Heart right ventricle (tissue), 16 donors: ENCODE results near the gene SFTPA2. TPM values are rescaled to one million over a fixed set of nuclear protein-coding genes. Genes with fewer than 3 reads are reported as not detected.

Experiments used
- ATAC-seq, 8 donors: fragments of 200-7000 bp; cut with Tn5 transposase; one replicate each; pipeline ENCODE4 v1.9.1; 2020; ENCODE audit warnings: mild to moderate bottlenecking in 8 of 8, moderate library complexity in 8 of 8, moderate number of reproducible peaks in 1 of 8
- DNase-seq, 2 donors: peaks; one replicate each; pipeline ENCODE4 v3.0.0-alpha.2; 2020
- H3K27ac ChIP-seq, 10 donors: fragments of 200-600 bp; sonication (generic) in 2 of 10; one replicate each; pipeline versions ENCODE4 v1.5.0 to v1.8.0; 2020 to 2022; ENCODE audit warnings: mild to moderate bottlenecking in 3 of 10
- H3K27me3 ChIP-seq, 7 donors: fragments of 200-600 bp; one replicate each; pipeline ENCODE4 v1.8.0; 2021 to 2022; ENCODE audit warnings: mild to moderate bottlenecking in 2 of 7
- H3K36me3 ChIP-seq, 9 donors: fragments of 200-600 bp; sonication (generic) in 1 of 9; one replicate each; pipeline versions ENCODE4 v1.5.0 to v1.8.0; 2020 to 2022; ENCODE audit warnings: mild to moderate bottlenecking in 2 of 9
- H3K4me1 ChIP-seq, 9 donors: fragments of 200-600 bp; sonication (generic) in 1 of 9; one replicate each; pipeline versions ENCODE4 v1.5.0 to v1.8.0; 2020 to 2022; ENCODE audit warnings: mild to moderate bottlenecking in 4 of 9
- H3K4me3 ChIP-seq, 10 donors: fragments of 200-600 bp; sonication (generic) in 2 of 10; one replicate each; pipeline versions ENCODE4 v1.5.0 to v1.8.0; 2020 to 2022; ENCODE audit warnings: mild to moderate bottlenecking in 7 of 10, moderate library complexity in 2 of 10
- H3K9me3 ChIP-seq, 11 donors: fragments of 200-600 bp in 10 of 11; sonication (generic) in 2 of 11; one replicate each; pipeline versions ENCODE4 v1.5.0 to v1.8.0; 2013 to 2022; ENCODE audit warnings: mild to moderate bottlenecking in 2 of 11, control low read depth in 1 of 11, moderate library complexity in 1 of 11
- CTCF ChIP-seq, 9 donors: fragments of 200-600 bp; sonication (generic) in 2 of 9; IDR thresholded peaks; one replicate each; pipeline versions ENCODE4 v1.5.0 to v1.8.0; 2021 to 2022; ENCODE audit warnings: antibody characterized with exemption in 9 of 9, mild to moderate bottlenecking in 5 of 9, moderate library complexity in 1 of 9
- WGBS, 2 donors: extraction: QIAGEN DNeasy Blood & Tissue Kit; methylation state at CpG; one replicate each; pipeline ENCODE4 v1.1.7; 2013; ENCODE audit warnings: inconsistent platforms in 1 of 2; 5-methylcytosine and 5-hydroxymethylcytosine counted together
- intact Hi-C, 10 donors: fragments of 100-400 bp; cut with DNase I; formaldehyde crosslinking; loops; one replicate each; pipeline versions ENCODE4 v1.11.1 to v1.14.2; 2022
- polyA plus RNA-seq, 2 donors: library from polyadenylated mRNA; stranded (reverse); fragments of 200-250 nt; gene quantifications; one replicate each; pipeline ENCODE4 v1.2.3, GENCODE V29; 2013
- total RNA-seq, 10 donors: library from RNA; stranded (reverse); fragmentation: NEBNext Ultra II Directional in 3 of 10; extraction: Animal tissue kit (Norgen Biotek cat#: 25700) in 3 of 10; gene quantifications; one replicate each; pipeline versions ENCODE4 v1.2.1 to v1.2.4, GENCODE V29; 2021 to 2023
- donor health status: Arrhythmogenic right ventricular cardiomyopathy.
- donor health status: ischemic (EF 13 %, LVEDD 7.1; RV severe dilation, severe dysfunction).
- donor health status: healthy with polysubstance abuse.
- donor health status: DM: no; HTN: yes; CAD: no.
- donor health status: DM: no; HTN: no; CAD: no.
- donor health status: ischemic (EF 25% LVEDD 6.9; RV normal size, moderate dysfunction).
- donor health status: ischemic (EF 25% LVEDD 5.7; RV mildly dilated, moderate dysfunction).
- donor health status: healthy.
- donor health status: DM: yes; HTN: yes; CAD: no.
- donor health status: Ischemic cardiomyopathy.
- donor health status: ischemic (EF 35%, LVEDD 5.7; RV mildly dilated, moderate dysfunction).
- donor health status: nonischemic (EF 11% LVEDD 7.7; RV severe dilation, severe dysfunction).
- donor health status: DM: yes; HTN: yes; CAD: no.
- donor health status: PGD.
- donor health status: ischemic (EF 29% LVEDD 5.4; RV normal size, mild dysfunction).
- donor health status: nonischemic (EF 23%, LVEDD 6.1; RV moderate dilation, normal function).

Gene SFTPA2
- total and polyA plus RNA-seq, 12 donors: 0.38 to 0.85 TPM; not detected in 10

- ATAC-seq: no peak
These were observed 33.2 kb upstream of the SFTPA2 start for GRCh38 chr10:79593377-79593776.

DNA sequence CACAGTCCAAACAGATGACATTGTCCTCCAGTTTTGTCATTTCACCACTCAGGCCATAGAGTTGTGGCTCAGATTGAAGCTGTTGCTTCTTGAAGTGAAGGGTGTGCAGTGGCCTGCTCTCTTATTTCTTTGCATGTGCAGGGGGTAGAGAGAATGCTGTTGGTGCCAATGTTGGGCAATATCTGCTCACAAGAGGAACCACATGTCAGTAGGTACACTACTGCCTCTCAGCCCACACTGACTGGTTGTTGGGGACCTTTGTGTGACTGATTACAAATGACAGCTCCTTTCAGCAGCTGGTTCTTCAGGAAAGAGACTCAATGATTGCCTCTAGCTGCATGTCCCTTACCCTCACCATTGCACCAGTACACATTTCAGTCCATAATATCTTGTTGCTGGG lies 28.6 kb upstream of the SFTPA2 start:
- Histone ChIP-seq H3K4me1 (no peaks in the 10 kb centered on the region), H3K27me3 (peaks cover 0 to 5% (median 0%) of the 10 kb centered on the region in 7 donors), H3K4me3 (no peak overlapping the region), H3K9me3 (peaks cover 0 to 4% (median 0%) of the 10 kb centered on the region in 11 donors), H3K27ac (no peak overlapping the region), H3K36me3 (no peaks in the 10 kb centered on the region)
- intact Hi-C loops: no loop called here
- no peak for DNase-seq
- peak in 1 of 8 donors; percentile 61 for ATAC-seq
- TF ChIP-seq CTCF (IDR thresholded peaks at IDR 0.05): no peak

More at GRCh38 chr10:79593377-79593776, 33.2 kb upstream of the SFTPA2 start:
- TF ChIP-seq CTCF (IDR thresholded peaks at IDR 0.05): no peak
- Histone ChIP-seq H3K4me3 (no peak overlapping the region), H3K27me3 (peaks cover 0 to 10% (median 0%) of the 10 kb centered on the region in 7 donors), H3K9me3 (peaks cover 0 to 20% (median 8%) of the 10 kb centered on the region in 11 donors), H3K27ac (no peak overlapping the region), H3K4me1 (no peaks in the 10 kb centered on the region), H3K36me3 (no peaks in the 10 kb centered on the region)
- 72 to 73% methylated on average over 1 of the region's 1 CpG for WGBS, 2 donors
- DNase-seq: no peak
- intact Hi-C loops: no loop called here

DNA sequence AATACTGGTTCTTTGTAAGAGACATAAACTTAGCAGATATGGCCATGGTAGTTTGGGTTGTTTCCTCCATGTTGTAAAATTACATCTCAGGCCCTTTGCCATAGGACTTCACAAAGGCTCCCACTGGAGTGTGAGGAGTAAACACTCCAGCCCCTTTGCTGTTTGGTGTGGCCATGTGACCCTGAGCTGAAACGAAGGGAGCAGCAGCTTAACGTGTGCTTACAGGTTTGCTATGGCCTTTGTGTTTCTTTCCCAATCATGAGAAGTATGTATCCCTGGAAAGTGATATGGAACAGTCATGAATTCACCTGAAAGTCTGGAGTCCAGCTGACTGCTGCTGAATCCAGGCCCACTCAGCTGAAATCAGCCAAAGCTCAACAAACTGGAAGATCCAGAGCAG lies 26.7 kb upstream of the SFTPA2 start:
- H3K9me3 ChIP-seq: peaks cover 0 to 4% (median 0%) of the 10 kb centered on the region in 11 donors
- H3K4me1 ChIP-seq: no peaks in the 10 kb centered on the region
- WGBS, 2 donors: 47 to 56% methylated on average over 2 of the region's 2 CpGs
- H3K36me3 ChIP-seq: no peaks in the 10 kb centered on the region
- no peak for ATAC-seq
- no peak overlapping the region for H3K27ac ChIP-seq
- H3K27me3 ChIP-seq: peaks cover 0 to 5% (median 0%) of the 10 kb centered on the region in 7 donors
- intact Hi-C loops: no loop called here
- no peak for DNase-seq
- H3K4me3 ChIP-seq: no peak overlapping the region
- TF ChIP-seq CTCF (IDR thresholded peaks at IDR 0.05): no peak

DNA sequence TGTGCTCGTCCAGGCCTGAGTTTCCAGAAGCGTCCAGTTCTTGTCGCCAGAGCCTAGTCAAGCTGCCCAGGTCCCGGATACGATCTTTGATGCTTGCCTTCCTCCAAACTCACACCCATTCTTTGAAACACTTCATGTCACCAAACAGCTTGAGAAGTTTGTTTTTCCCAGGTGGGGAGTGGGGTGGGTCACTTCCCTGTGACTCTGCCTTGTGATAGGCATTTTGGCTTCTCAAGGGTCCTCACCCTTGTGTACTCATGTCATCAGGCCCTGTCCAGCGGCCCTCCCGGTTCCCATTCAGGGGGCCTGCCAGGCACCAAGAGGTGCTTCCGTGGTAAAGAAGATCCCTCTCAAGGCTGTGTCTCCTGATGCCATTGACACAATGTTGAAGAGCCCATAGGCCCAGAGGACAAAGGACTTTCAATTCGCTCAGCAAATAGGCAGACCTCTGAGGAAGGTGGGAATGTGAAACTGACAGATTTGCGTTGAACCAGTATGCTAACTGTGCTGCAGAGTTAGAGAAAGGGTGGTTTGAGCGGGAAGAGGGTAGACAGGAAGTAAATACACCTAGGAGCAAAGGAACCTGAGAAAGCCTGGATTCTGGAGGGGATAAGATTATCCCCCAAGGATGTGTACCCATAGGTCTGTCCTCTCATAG lies 25.8 kb upstream of the SFTPA2 start:
- TF ChIP-seq CTCF (IDR thresholded peaks at IDR 0.05): no peak
- intact Hi-C loops: no loop called here
- H3K4me1 ChIP-seq: no peaks in the 10 kb centered on the region
- WGBS, 2 donors: 93% methylated on average over 11 of the region's 11 CpGs
- H3K27me3 ChIP-seq: peaks cover 0 to 5% (median 0%) of the 10 kb centered on the region in 7 donors
- no peak for ATAC-seq
- no peak overlapping the region for H3K4me3 ChIP-seq
- H3K9me3 ChIP-seq: no peaks in the 10 kb centered on the region
- H3K27ac ChIP-seq: no peak overlapping the region
- no peak for DNase-seq
- H3K36me3 ChIP-seq: no peaks in the 10 kb centered on the region
